Fibroblast of upper back skin (primary cell): ENCODE results near the gene LMBR1.
"Not testable (repeated sequence)": the region's sequence is repeated elsewhere in the genome, so short reads cannot be mapped to it uniquely, and the experiment has no call there.

ENCODE experiments used
- DNase-seq: peaks from one replicate; pipeline ENCODE4 v3.0.0-alpha.2; 2013

The LMBR1 gene

GRCh38 chr7:156651474-156651873 is 241.5 kb downstream of the LMBR1 start:
- DNase-seq, result peak; percentile 2

- DNase-seq, result no peak
Observed at GRCh38 chr7:156650042-156650441, 242.9 kb downstream of the LMBR1 start.

GRCh38 chr7:156647330-156647729 is 245.7 kb downstream of the LMBR1 start:
- DNase-seq, result not testable (repeated sequence)

GRCh38 chr7:156642306-156643045 is 250.5 kb downstream of the LMBR1 start:
- DNase-seq, result no peak

GRCh38 chr7:156640949-156641485 is 252.0 kb downstream of the LMBR1 start:
- DNase-seq, result peak; percentile 14

- DNase-seq, result peak; percentile 91
Observed at GRCh38 chr7:156640257-156640948, 252.6 kb downstream of the LMBR1 start, which contains the start of gene RNF32. Gene RNF32 (plus strand): TSS chr7:156640774. CDS start chr7:156643878, 3,104 bp downstream.

GRCh38 chr7:156639426-156640256 is 253.3 kb downstream of the LMBR1 start:
- no peak for DNase-seq

- no peak for DNase-seq
Observed at GRCh38 chr7:156638443-156639077, 254.4 kb downstream of the LMBR1 start.

GRCh38 chr7:156637093-156637492 is 255.9 kb downstream of the LMBR1 start:
- not testable (repeated sequence) for DNase-seq

GRCh38 chr7:156635529-156636385 is 257.2 kb downstream of the LMBR1 start:
- DNase-seq, result no peak

- DNase-seq, result no peak
Observed at GRCh38 chr7:156634117-156634516, 258.9 kb downstream of the LMBR1 start.

GRCh38 chr7:156629873-156630272 is 263.1 kb downstream of the LMBR1 start:
- DNase-seq, result no peak

GRCh38 chr7:156628562-156628961 is 264.4 kb downstream of the LMBR1 start:
- no peak for DNase-seq
